Measurements from ENCODE around the gene PPIP5K2. TPM values are rescaled to one million over a fixed set of nuclear protein-coding genes. Genes with fewer than 3 reads are reported as not detected.
"Not testable (repeated sequence)": the region's sequence is repeated elsewhere in the genome, so short reads cannot be mapped to it uniquely, and the experiment has no call there.

Gene PPIP5K2
- total RNA-seq: 60.7 and 76.1 TPM in 2 replicates

DNA sequence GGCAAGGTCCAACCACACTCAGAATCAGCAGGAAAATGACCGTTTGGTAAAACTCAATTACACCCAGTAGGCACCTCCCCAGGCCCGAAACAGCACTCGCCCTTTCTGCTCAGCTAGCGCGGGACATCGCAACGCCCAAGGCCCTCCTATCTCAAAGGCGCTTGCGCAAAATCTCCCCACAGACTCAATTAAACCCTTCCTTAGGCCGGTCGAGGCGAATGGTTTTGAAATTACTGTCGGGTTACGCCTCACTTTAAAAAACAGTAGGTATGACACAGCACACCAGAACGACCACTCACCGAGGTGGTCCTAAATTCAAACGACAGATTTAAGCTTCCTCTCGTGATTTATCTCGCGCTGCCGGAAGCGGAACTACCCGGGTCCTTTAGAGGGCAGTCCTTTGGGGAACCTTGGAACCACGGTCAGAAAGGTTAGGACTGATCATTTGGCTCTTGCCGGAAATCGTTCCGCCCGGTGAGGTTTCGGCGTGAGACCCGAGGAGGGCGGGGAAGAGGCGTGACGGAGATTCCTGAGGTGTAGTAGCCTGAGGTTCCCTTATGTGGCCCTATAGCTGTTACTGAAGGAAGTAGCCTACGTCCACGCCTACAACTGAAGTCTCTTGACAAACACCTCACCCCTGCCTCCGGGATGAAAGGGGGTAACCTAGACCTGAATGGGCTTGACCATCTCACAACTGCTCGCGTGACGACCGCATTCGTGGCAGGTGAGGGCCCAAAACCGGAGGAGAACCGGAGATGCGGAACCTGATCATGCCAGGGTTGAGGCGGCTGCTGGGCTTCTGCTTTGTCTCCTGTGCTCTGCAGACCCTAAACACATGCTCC lies at the start of gene PPIP5K2, which contains the start of gene GIN1:
PPIP5K2 (plus strand) TSS at position 537 of the 842 bp plus-strand sequence. CDS start 9,289 bp downstream, outside the sequence.
GIN1 (minus strand) TSS at position 374 of the 842 bp plus-strand sequence. CDS start 11,431 bp downstream, outside the sequence.
- ChIA-PET POLR2A (interaction anchor here (0.5 to 2.0 kb wide), 10 partner anchors 9 to 365 kb away, joined by 3 to 41 read pairs (median 4); partner anchors contain the start of genes MACIR and PAM), CTCF (interaction anchor here (1.9 kb wide), 1 partner anchor 20 kb away, joined by 5 read pairs; no protein-coding TSS in a partner anchor)
- intact Hi-C loops (cut with micrococcal nuclease): loop anchor here (1.0 to 10.0 kb wide), 3 partner anchors 138 to 825 kb away; partner anchors contain the start of genes MACIR, PAM and SLCO4C1
- Mint-ChIP-seq H3K36me3 (ENCODE audit: low read depth) (peaks cover 17% of the 10 kb centered on the region), H3K27ac (peak within 1 kb of the TSS; percentile 99), H3K27me3 (no peaks in the 10 kb centered on the region), H3K9me3 (no peaks in the 10 kb centered on the region), H3K4me1 (peaks cover 35% of the 10 kb centered on the region), H3K4me3 (peak within 1 kb of the TSS; percentile 98)
- ATAC-seq (ENCODE audit: low read depth) (peak; percentile 87), DNase-seq (peak; percentile 96)
- TF ChIP-seq, protein P1, sequence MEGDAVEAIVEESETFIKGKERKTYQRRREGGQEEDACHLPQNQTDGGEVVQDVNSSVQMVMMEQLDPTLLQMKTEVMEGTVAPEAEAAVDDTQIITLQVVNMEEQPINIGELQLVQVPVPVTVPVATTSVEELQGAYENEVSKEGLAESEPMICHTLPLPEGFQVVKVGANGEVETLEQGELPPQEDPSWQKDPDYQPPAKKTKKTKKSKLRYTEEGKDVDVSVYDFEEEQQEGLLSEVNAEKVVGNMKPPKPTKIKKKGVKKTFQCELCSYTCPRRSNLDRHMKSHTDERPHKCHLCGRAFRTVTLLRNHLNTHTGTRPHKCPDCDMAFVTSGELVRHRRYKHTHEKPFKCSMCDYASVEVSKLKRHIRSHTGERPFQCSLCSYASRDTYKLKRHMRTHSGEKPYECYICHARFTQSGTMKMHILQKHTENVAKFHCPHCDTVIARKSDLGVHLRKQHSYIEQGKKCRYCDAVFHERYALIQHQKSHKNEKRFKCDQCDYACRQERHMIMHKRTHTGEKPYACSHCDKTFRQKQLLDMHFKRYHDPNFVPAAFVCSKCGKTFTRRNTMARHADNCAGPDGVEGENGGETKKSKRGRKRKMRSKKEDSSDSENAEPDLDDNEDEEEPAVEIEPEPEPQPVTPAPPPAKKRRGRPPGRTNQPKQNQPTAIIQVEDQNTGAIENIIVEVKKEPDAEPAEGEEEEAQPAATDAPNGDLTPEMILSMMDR (IDR thresholded peaks at IDR 0.05): no peak

DNA sequence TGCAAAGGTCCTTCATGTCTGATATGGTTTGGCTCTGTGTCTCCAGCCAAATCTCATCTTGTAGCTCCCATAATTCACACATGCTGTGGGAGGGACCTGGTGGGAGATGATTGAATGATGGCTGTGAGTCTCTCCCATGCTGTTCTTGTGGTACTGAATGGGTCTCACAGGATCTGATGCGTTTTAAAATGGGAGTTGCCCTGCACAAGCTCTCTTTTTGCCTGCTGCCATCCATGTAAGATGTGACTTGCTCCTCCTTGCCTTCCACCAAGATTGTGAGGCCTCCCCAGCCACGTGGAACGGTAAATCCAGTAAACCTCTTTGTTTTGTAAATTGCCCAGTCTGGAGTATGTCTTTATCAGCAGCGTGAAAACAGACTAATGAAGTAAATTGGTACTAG lies 46.6 kb upstream of the PPIP5K2 start:
- H3K27ac Mint-ChIP-seq; H3K36me3 Mint-ChIP-seq (ENCODE audit: low read depth); DNase-seq; H3K27me3 Mint-ChIP-seq; POLR2A ChIA-PET; H3K4me3 Mint-ChIP-seq; CTCF ChIA-PET; intact Hi-C loops (cut with micrococcal nuclease); ATAC-seq (ENCODE audit: low read depth); H3K4me1 Mint-ChIP-seq: not testable (repeated sequence)
- H3K9me3 Mint-ChIP-seq: peaks cover 47% of the 10 kb centered on the region

DNA sequence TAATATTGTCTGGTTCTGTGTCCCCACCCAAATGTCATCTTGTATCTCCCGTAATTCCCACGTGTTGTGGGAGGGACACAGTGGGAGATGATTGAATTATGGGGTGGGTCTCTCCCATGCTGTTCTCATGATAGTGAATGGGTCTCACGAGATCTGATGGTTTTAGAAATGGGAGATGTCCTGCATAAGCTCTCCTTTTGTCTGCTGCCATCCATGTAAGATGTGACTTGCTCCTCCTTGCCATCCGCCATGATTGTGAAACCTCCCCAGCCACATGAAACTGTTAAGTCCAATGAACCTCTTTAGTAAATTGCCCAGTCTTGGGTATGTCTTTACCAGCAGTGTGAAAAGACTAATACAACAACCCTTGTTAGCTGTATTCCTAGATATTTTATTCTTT lies 44.7 kb upstream of the PPIP5K2 start:
- H3K27ac Mint-ChIP-seq: no peak overlapping the region
- H3K4me1 Mint-ChIP-seq: no peaks in the 10 kb centered on the region
- ChIA-PET CTCF (no interaction called here), POLR2A (no interaction called here)
- ATAC-seq (ENCODE audit: low read depth) (no peak), DNase-seq (no peak)
- peaks cover 1% of the 10 kb centered on the region for H3K27me3 Mint-ChIP-seq
- H3K4me3 Mint-ChIP-seq: no peak overlapping the region
- intact Hi-C loops (cut with micrococcal nuclease): no loop called here
- H3K9me3 Mint-ChIP-seq: peaks cover 53% of the 10 kb centered on the region
- TF ChIP-seq, protein P1 (IDR thresholded peaks at IDR 0.05): no peak
- no peaks in the 10 kb centered on the region for H3K36me3 Mint-ChIP-seq (ENCODE audit: low read depth)

DNA sequence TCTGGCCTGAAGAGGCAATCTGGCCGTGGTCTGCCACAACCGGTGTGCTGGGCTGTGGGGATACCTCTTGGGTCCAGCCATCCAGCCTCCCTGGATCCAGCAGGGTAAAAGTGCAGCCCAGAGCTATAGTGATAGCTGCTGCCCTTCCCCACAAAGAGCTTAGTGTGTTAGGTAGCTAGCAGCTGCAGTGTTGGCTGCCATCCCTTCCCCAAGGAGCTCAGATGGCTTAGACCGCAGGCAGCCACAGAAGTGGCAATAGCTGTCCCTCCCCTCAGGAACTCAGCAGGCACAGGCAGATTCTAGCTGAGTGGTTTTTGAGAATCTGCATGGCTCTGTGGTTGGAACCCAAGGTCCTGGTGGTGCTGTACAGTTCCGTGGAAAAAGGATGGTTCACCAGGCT lies 40.3 kb upstream of the PPIP5K2 start:
- Mint-ChIP-seq H3K4me1 (no peaks in the 10 kb centered on the region), H3K9me3 (peaks cover 68% of the 10 kb centered on the region), H3K27me3 (no peaks in the 10 kb centered on the region), H3K36me3 (ENCODE audit: low read depth) (peaks cover 8% of the 10 kb centered on the region), H3K4me3 (no peak overlapping the region), H3K27ac (no peak overlapping the region)
- DNase-seq (no peak), ATAC-seq (ENCODE audit: low read depth) (no peak)
- ChIA-PET POLR2A (no interaction called here), CTCF (no interaction called here)
- TF ChIP-seq, protein P1 (IDR thresholded peaks at IDR 0.05): no peak
- intact Hi-C loops (cut with micrococcal nuclease): no loop called here

DNA sequence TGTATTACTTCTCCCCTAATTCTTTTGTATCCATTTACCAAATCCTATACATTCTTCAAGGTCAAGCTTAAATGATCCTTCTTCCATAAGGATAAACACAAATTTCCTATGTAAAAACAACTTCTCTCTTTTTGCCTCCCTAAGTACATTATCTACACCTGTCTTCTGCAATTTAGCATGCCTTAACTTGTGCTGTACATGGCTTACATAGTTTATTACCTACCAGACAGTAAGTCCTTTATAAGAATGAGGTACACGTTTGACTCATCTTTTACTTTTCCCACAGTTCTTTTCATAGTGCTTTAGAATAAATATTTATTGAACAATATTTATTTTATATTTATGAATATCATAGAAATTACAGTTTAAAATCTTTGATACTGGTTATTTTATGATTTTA lies 33.6 kb upstream of the PPIP5K2 start:
- H3K36me3 Mint-ChIP-seq (ENCODE audit: low read depth): peaks cover 53% of the 10 kb centered on the region
- H3K9me3 Mint-ChIP-seq: peaks cover 41% of the 10 kb centered on the region
- intact Hi-C loops (cut with micrococcal nuclease): no loop called here
- ATAC-seq (ENCODE audit: low read depth) (no peak), DNase-seq (no peak)
- no peak overlapping the region for H3K4me3 Mint-ChIP-seq
- ChIA-PET POLR2A (no interaction called here), CTCF (no interaction called here)
- no peaks in the 10 kb centered on the region for H3K4me1 Mint-ChIP-seq
- H3K27ac Mint-ChIP-seq: no peak overlapping the region
- H3K27me3 Mint-ChIP-seq: no peaks in the 10 kb centered on the region
- TF ChIP-seq, protein P1 (IDR thresholded peaks at IDR 0.05): no peak
